HPDE6-E6E7 (cell line): ENCODE data around the gene MTSS2.
"Not testable (repeated sequence)": the region's sequence is repeated elsewhere in the genome, so short reads cannot be mapped to it uniquely, and the experiment has no call there.

Experiments
- DNase-seq: peaks from one replicate; pipeline ENCODE4 v3.0.0; 2011; ENCODE audit warnings: missing footprints; ENCODE audit errors: extremely low spot score

Gene MTSS2

GRCh38 chr16:70674221-70675014, 11.4 kb downstream of the MTSS2 start:
- no peak for DNase-seq

GRCh38 chr16:70670938-70671337, 14.9 kb downstream of the MTSS2 start:
- DNase-seq: not testable (repeated sequence)

GRCh38 chr16:70670175-70670574, 15.7 kb downstream of the MTSS2 start:
- DNase-seq: no peak

GRCh38 chr16:70665806-70666735, 19.8 kb downstream of the MTSS2 start:
- no peak for DNase-seq

- no peak for DNase-seq
These were observed 20.6 kb downstream of the MTSS2 start for GRCh38 chr16:70665113-70665694.

- no peak for DNase-seq
These were observed 21.3 kb downstream of the MTSS2 start for GRCh38 chr16:70664325-70665112.

GRCh38 chr16:70663524-70664324, 22.1 kb downstream of the MTSS2 start:
- DNase-seq: no peak

GRCh38 chr16:70662991-70663523, 22.8 kb downstream of the MTSS2 start:
- DNase-seq: no peak

- DNase-seq: no peak
These were observed 23.8 kb downstream of the MTSS2 start for GRCh38 chr16:70661918-70662641.

GRCh38 chr16:70661534-70661917, 24.3 kb downstream of the MTSS2 start:
- DNase-seq: no peak

GRCh38 chr16:70660672-70661350, 25.0 kb downstream of the MTSS2 start:
- DNase-seq: no peak

- no peak for DNase-seq
These were observed 25.7 kb downstream of the MTSS2 start for GRCh38 chr16:70659953-70660671.

- DNase-seq: no peak
These were observed 26.3 kb downstream of the MTSS2 start for GRCh38 chr16:70659546-70659945.

- DNase-seq: no peak
These were observed 26.9 kb downstream of the MTSS2 start for GRCh38 chr16:70658921-70659320.

- DNase-seq: no peak
These were observed 27.9 kb downstream of the MTSS2 start for GRCh38 chr16:70657956-70658355.

GRCh38 chr16:70656712-70657263, 29.1 kb downstream of the MTSS2 start:
- no peak for DNase-seq

- no peak for DNase-seq
These were observed 29.7 kb downstream of the MTSS2 start for GRCh38 chr16:70656065-70656711.
